ENCODE data around the gene HNF4A.

Gene HNF4A

DNA sequence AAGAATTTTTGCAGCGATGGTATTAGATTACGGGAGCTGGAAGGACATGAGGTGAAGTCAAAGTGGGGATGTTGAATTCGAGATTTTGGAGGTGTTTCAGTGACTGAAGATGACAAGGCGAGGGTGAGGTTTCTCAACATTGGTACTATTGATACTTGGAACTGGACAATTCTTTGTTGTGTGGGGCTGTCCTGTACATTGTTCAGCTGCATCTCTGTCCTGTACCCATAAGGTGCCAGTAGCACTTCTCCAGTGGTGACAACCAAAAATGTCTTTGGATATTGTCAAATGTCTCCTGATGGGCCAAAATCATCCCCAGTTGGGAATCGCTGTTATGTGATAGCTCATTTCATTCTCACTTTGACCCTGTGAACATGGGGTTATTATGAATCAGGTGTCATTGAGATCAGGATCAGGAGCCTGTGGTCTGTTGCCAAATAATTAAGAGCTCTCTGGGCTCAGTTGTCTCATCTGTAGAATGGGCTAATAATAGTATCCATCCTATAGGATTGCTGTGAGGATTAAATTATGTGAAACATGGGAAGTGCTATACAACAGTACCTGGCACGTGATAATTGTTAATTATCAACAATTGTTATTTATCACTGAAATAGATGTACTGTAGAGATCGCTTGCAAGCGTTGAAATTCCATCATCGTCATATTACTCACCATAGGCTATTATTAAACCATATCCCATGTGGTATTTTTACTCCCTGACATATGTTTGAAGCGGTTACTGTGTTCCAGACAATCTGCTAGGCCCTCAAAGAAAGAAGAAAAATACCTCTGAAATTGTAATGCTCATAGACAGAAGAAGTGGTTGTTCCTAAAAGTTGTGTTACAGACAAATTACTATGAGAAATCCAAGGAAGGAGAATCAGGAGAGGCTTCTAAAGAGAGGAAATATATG, 71.6 kb downstream of the HNF4A start:
- FAIRE-seq: no peak

GRCh38 chr20:44427804-44428173, 72.3 kb downstream of the HNF4A start:
- FAIRE-seq: no peak

DNA sequence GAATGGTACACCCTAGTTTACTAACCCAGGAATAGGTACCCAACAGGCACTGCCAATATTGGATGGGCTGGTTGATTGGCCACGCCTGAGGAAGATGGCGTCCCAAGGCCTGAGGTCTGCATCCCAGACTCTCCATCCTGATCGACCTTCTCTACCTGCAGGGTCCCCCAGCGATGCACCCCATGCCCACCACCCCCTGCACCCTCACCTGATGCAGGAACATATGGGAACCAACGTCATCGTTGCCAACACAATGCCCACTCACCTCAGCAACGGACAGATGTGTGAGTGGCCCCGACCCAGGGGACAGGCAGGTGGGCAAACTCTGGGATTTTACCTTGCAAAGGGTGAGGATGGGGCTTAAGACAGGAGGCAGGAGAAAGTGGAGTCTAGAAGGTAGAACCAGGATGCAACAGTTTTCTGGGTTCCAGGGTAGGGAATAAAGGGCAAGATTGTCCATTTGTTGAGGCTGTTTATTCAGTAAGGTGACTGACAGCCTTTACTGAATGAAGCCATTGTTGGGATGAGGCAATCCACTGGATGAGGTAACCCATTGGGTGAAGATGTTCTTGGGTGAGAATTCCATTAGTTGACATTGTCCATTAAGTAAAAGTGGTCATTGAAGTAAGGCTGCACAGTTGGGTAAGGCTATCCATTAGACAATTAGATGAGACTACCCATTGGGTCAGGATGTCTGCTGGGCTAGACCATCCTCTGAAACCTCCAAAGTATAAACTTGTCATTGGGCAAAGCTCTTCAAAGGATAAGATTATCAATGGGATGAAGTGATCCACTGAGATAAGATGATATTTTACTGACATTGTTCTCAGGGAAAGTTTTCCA, 72.9 kb downstream of the HNF4A start:
- no peak for FAIRE-seq

GRCh38 chr20:44429017-44429339, 73.5 kb downstream of the HNF4A start:
- FAIRE-seq: no peak

GRCh38 chr20:44429419-44430269, 74.1 kb downstream of the HNF4A start:
- no peak for FAIRE-seq

DNA sequence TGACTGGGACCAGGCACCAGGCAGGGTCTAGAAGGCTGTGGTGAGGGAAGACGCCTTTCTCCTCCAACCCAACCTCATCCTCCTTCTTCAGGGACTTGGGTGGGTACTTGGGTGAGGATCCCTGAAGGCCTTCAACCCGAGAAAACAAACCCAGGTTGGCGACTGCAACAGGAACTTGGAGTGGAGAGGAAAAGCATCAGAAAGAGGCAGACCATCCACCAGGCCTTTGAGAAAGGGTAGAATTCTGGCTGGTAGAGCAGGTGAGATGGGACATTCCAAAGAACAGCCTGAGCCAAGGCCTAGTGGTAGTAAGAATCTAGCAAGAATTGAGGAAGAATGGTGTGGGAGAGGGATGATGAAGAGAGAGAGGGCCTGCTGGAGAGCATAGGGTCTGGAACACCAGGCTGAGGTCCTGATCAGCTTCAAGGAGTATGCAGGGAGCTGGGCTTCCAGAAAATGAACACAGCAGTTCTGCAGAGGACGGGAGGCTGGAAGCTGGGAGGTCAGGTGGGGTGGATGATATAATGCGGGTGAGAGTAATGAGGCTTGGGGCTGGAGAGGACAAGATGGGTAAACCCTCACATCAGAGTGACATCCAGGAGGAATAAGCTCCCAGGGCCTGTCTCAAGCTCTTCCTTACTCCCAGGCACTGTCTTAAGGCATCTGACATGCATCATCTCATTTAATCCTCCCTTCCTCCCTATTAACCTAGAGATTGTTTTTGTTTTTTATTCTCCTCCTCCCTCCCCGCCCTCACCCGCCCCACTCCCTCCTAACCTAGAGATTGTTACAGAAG, 75.0 kb downstream of the HNF4A start:
- FAIRE-seq: no peak

- no peak for FAIRE-seq
Measured at GRCh38 chr20:44431118-44431501, 75.6 kb downstream of the HNF4A start.

DNA sequence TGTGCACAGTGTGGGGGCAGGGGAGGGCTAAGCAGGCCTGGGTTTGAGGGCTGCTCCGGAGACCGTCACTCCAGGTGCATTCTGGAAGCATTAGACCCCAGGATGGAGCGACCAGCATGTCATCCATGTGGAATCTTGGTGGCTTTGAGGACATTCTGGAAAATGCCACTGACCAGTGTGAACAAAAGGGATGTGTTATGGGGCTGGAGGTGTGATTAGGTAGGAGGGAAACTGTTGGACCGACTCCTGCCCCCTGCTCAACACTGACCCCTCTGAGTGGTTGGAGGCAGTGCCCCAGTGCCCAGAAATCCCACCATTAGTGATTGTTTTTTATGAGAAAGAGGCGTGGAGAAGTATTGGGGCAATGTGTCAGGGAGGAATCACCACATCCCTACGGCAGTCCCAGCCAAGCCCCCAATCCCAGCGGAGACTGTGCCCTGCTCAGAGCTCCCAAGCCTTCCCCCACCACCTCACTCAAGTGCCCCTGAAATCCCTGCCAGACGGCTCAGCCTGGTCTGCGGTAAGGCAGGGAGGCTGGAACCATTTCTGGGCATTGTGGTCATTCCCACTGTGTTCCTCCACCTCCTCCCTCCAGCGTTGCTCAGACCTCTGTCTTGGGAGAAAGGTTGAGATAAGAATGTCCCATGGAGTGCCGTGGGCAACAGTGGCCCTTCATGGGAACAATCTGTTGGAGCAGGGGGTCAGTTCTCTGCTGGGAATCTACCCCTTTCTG, 76.2 kb downstream of the HNF4A start:
- no peak for FAIRE-seq

DNA sequence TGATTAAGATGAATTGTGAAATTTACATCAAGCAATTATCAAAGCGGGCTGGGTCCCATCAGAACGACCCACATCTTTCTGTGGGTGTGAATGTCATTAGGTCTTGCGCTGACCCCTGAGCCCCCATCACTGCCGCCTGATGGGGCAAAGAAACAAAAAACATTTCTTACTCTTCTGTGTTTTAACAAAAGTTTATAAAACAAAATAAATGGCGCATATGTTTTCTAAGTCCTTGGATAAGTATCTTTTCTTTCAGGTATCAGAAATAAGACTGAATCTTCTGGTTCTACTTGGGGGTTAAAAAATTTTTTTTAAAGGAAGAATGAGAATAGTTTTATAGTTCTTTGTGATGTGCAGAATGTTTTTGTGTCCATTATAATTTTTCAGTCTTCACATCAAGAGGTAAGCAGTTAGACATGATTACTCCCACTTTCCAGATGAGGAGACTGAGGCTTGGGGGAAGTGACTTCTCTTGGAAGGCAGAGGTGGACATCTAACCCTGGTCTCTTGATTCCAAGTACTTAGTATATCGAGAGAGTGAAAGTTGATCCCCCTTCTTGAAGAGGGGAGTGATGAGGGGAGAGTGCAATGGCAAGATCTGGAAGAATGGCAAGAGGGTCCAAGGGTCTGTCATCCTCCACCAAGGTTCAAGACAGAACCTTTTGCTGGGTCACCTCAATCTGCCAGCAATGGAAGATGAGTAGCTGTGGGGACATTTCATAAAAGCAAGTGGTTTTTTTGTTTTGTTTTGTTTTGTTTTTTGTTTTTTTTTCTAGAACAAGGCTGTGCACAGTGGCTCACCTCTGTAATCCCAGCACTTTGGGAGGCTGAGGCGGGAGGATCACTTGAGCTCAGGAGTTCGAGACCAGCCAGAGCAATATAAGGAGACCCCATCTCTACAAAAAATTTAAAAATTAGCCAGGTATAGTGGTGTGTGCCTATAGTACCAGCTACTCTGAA, 77.4 kb downstream of the HNF4A start:
- no peak for FAIRE-seq

DNA sequence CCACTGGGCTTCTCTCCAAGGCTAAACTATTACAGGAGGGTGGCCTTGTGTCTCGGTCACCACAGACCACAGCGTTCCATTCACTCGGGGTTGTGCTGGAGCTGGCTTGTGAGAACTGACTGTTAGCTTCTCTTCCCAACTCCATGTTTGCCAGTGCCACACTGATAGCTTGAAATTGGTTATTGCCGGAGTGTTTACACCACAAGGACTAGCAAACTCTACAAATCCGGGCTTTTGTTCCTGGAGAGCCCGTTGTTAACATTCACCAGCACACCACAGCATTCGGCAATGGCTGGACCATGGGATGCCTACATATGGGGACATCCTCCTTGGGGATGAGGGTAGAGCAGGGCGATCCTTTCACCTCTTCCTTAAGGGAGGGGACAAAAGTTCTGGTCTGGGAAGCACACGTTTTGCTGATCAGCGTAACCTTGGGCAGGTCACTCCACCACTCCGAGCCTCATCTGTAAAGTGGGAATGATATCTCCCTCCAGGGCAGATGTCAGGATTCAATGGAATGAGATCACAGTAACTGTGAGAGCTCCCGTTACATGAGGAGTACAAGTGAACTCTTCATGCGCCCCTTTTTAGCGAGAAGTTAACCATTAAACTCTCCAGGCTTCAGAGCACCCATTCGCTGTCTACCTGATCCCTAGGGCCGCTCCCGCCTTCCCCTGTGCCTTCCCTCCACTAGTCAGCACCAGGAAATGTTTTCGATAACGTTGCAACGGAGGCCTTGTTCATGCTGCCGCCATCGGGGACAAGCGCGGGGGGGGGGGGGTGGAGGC, 78.4 kb downstream of the HNF4A start:
- no peak for FAIRE-seq

DNA sequence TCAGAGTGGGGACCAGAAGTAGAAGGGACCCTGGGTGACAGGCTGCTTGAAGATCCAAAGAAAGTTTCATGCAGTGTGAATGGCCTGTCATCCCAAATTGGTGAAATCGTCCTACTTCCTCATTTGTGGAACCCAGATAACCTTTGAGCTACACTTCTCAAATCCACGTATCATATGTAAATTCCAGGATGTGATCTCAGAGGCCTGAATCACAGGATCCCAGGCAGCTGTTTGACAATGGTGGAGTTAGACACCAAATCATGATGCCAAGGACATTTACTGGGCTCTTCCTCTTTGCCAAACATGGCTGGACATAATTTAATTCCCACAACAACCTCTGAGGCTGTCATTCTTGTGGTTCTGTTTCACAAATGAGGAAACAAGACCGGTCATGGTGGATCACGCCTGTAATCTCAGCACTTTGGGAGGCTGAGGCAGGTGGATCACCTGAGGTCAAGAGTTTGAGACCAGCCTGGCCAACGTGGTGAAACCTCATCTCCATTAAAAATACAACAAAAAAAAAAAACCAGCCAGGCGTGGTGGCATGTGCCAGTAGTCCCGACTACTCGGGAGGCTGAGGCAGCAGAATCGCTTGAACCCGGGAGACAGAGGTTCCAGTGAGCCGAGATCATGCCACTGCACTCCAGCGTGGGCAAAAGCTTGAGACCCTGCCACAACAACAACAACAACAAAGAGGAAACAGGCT, 80.3 kb downstream of the HNF4A start:
- FAIRE-seq: no peak

GRCh38 chr20:44436393-44436792, 80.9 kb downstream of the HNF4A start:
- no peak for FAIRE-seq

- no peak for FAIRE-seq
Measured at GRCh38 chr20:44437497-44437896, 82.0 kb downstream of the HNF4A start.

DNA sequence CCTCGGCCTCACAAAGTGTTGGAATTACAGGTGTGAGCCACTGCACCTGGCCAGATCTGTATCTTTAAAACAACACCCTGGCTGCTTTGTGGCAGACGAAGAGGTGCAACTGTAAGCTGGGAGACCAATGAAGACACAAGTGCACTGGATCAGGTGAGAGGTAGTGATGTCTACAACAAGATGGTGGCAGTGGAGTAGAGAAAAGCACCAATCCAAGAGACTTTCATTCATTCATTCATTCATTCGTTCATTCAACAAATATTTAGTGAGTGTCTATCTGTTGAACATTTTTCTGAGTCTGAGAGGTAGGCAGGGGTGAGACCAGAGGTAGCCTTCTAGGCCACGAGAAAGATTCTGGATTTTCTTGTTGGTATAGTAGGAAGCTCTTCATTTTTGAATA, 83.3 kb downstream of the HNF4A start:
- FAIRE-seq: no peak

DNA sequence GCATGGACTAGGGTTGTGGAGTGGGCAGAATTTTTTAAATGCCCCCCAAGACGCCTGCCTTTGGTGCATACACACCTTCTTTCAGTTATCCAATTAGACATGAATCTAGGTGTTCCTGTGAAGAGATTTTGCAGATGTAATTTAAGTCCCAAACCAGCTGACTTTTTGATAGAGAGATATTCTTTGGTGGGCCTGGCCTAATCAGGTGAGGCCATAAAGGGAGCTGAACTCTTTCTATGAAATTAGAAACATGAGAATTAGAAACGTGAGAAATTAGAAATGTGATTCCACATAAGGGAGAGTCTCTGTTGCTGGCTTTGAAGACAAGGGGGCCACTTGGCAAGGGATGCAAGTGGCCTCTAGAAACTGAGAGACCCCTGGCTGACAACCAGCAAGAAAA, 83.8 kb downstream of the HNF4A start:
- no peak for FAIRE-seq

DNA sequence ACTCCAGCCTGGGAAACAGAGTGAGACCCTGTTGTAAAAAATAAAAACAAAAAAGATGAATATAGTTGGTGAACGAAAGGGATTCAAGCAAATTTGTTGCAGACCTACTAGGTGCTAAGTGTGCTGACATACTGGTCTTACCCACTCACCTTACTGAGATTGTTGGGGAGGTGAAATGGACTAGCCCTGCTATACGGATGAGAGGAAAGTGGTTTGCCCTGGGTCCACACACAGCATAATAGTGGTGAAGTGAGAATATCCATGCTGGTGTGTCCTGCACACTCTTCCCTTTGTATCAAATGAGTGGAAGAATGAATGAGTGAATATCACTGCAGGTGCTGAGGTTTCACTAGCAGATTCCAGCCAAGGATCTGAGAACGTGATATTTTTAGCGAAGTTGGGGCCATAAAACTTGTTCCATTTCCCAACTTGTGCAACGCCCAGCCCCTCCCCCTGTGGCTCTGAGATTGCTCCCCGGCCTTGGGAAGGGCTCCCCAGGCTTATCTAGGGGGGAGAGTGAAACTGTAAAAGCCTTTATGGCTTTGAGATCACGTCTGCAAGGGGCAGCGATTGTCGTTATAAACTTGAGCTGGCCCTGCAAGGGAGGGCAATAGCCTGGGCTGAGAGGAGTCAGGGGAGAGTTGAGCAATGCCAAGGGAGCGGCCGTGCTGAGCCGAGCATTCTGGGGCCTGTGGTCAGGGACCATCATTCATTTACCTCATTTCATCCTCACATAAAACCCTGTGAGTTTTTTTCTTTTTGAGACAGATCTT, 87.0 kb downstream of the HNF4A start:
- no peak for FAIRE-seq

DNA sequence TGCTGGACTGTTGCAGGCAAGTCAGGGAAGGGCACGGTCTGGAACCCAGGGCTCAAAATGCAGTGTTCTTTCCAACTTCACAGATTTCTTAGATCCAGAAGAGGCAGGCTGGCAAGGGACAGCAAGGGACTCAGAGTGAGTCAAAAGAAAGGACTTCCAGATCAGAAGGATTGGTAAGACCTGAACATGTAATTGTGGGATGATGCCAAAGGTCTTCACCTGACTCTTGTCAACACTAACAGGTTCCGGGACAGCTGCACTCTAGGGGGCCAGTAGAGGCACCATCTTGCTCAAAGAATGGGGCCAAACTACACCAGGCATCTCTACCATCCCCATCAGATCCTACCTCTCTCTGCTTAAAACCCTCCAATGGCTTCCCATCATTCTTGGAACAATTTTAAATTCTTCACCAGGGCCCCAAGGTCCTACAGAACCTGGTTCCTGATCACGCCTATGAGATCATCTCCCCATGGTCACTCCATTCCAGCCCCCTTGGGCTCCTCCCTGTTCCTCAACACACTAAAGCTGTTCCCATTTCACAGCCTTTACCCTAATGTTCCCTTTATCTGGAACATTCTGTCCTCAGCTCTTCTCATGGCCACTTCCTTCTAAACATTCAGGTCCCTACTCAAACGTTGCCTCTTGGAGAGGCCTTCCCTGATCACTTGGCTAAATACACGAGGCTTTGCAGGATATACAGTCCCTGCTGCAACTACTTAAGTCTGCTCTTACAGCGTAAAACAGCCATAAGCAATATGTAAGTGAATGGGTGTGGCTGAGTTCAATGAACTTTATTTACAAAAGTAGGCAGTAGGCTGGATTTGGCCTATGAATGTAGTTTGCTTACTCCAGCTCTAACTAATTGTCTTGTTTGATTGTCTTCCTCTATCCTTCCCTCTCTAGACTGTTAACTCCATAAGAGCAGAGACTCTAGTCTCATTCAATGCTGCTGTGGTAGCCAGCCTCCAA, 90.5 kb downstream of the HNF4A start:
- FAIRE-seq: no peak
